HL-60/S4 (cell line): ENCODE measurements around the gene MOB3B.

Source experiments
- in situ Hi-C: fragments of 300-500 bp; cut with MboI; formaldehyde crosslinking; loops from 2 replicates; pipeline ENCODE4 v1.14.3; 2022; ENCODE audit warnings: low sequenced_read_pairs

MOB3B gene

DNA sequence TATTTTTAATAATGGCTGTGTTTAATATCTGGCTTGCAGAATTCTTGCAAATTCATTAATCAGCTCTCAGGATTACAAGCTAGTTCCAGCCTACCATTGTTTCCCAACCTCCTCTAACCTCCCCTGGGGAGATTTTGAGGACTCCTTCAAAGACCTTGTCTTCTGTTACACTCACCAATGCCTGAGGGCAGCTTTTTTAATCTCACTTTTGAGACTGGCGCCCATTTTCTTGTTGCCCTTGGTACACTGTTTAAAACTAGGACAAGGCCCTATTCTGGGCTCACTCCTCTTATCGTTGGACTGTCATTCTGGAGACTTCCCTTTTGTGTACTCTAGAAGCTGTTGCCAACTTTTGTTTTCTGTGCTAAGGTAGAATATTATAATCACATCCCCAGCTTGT is 219.0 kb downstream of the MOB3B start:
- in situ Hi-C loops, result no loop called here

DNA sequence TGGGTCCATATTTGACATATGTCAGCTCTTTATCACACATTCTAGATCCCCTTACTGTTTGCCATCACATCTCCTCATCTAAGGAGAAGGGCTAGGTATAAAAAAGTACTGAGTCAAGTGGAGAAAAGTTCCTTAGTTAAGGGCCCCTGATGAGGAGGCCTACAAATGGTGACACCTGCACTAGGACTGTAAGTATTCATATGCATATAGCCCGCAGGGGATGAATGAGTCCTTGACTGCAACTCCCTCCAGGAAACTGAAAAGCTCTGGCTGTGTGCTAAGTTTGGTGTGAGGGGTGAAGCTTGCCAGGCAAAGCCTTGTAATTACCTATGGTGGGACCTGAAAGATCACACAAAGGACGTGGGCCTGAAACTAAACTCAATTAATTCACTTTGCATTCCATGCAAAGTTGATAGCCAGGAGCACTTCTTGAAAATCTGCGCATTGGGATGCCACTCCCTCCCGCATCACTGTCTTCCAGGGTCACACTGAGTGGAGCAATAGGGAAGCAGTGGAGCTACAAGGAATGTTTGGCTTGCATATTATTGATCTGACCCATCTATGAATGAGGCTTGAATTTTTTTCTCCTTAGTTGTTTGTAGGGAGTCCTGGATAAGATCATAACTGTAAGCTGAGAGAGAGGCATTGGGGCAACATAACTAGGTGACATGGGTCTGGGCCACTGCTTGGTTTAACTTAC is 220.8 kb downstream of the MOB3B start:
- in situ Hi-C loops, result no loop called here

DNA sequence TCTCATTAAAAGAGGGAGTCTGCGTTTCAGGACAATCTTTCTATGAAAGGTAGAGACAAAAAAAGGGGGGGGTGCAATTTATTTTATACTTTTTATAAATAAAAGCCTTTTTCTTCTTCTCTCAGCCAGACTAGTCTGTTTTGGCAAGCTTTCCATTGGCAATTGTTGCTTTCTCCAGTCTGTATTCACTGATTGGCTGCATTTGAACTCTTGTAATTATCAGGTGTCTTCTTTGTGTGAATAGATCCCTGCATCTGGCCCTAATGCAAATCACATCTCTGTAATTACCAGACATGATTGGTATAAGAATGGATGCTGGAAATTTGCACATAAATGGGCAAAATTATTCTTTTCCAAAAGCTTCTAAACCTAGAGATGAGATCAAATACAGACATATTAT is 225.1 kb downstream of the MOB3B start:
- in situ Hi-C loops, result no loop called here

DNA sequence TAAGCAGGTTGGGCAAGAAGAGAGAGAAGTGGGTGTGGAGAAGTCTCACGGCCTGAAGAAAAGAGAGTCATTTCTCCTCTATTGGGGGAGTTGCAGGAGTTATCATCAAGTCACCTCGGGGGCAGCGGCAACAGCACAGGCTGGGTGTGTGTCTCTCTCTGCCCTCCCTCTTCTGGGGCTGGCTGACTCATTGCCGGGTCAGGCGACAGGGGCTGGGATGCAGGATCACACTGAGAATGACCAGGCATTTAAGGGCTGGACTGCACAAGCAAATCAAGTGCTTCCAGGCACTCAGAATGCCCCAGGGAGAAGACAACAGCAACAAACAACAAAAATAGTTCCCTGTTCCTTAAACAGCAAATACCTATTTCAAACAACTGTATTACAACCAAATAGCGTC is 226.4 kb downstream of the MOB3B start:
- in situ Hi-C loops, result no loop called here

DNA sequence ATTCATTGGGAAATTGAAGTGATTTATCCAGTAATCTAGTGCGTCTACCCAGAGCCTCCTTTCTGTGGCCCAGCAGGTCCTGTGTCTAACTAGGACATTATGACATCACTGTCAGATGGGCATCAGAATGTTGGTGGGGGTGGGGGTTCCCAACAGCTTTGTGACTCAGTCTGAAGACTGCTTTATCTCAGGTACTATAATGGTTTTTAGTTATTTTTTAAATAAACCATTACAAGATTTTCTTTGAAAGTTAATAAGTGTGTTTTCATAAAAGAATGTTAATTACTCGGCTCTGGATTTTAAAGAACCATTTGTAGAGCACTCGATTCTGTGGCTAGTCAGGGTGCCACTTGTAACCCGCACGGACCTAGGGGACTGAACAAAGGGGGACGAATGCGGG is 232.6 kb downstream of the MOB3B start, which contains the start of gene EQTN:
Gene EQTN (minus strand): TSS at position 101 of the 400 bp plus-strand sequence. CDS start 95 bp downstream, at position 6.
- in situ Hi-C loops, result loop anchor here (25.0 kb wide), 1 partner anchor 260 kb away; no protein-coding TSS in a partner anchor

DNA sequence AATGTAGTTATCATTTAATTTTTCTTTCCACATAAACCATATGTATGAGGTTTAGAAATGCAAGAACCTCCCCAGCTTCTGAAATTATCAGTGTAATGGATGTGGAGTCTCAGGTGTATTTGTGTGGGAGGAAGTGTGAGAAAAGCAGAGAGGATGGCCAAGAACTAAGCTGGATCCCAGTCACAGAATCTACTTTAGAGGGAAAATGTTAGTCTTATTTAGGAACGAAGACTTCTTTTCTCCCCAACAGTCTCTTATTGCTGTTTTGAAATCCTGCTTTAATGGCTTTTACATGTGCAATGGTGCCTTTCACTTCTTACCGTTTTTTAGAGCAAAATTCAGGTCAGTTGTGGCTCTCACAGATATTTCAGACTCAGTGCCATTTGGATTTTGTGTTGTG is 235.6 kb downstream of the MOB3B start:
- in situ Hi-C loops, result loop anchor here (25.0 kb wide), 1 partner anchor 257 kb away; no protein-coding TSS in a partner anchor

DNA sequence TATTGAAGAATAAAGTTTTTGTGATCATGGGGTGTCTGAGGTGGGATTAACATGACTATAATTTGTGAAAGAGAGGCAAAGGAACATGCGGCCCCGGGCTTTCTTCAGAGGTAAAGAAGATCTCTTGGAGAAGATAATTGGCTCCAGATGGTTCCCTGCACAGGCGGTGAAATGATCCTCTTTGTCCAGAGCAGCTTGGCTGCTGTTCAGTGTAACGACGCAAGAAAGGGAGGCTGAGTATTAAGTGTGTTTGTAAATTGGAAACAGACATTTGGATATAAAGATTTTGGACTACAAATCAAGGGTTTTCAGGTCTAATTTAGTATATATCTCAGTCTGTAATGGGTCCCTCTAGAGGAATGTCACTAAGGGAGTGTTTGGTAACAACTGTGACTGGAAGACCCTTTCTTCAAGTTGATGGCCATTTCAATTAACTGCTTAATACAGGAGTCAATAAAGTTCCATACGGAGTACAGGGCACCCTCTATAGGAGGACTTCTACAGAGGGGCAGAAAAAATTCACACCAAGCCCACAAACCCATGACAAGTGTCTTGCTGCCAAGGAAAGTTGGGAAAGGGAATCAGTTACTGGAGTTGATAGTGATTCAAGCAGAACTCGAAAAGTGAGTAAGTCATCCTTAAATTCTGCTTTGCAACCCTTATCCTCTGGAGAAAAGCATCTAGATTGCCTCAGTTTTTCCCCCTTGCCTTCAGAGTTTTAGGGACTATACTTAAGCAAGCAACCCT is 236.8 kb downstream of the MOB3B start:
- in situ Hi-C loops, result loop anchor here (25.0 kb wide), 1 partner anchor 256 kb away; no protein-coding TSS in a partner anchor

DNA sequence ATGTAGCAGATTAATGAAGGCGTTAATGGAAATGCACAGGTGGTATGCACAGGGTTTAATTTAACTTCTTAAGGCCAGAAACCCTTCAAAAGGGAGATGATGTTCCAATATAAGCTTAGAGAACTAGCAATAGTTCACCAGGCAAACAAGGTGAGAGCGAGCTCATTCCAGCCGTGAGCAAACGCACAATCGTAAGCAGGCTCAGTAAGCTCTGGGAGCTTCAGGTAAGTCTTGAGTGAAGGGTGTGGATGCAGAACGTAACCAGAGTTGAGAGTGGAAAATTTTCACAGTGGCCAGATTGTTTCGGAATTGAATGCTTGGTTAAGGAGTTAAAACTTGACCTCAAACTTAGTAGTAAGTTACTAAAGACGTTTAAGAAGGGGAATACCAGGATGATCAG is 238.3 kb downstream of the MOB3B start:
- in situ Hi-C loops, result loop anchor here (25.0 kb wide), 1 partner anchor 254 kb away; no protein-coding TSS in a partner anchor

DNA sequence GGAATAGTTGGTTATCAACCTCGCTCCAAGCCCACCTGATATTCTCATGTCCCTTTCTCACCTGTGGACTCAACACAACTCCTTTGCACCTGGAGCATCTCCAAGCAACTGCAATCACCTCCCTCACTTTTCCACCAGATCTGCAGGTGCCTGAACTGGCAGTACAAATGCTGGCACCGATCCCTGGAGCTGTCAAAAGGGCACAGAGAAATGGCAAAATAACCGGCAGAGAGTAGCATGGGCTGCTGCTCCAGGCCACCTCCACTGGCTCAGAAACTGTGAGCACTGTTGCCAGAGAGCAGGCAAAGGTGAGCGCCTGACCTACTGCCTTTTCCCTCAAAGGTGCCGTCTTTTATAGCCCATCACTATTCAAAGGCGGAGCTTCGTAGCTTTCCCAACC is 247.3 kb downstream of the MOB3B start:
- in situ Hi-C loops, result loop anchor here (25.0 kb wide), 1 partner anchor 245 kb away; no protein-coding TSS in a partner anchor

DNA sequence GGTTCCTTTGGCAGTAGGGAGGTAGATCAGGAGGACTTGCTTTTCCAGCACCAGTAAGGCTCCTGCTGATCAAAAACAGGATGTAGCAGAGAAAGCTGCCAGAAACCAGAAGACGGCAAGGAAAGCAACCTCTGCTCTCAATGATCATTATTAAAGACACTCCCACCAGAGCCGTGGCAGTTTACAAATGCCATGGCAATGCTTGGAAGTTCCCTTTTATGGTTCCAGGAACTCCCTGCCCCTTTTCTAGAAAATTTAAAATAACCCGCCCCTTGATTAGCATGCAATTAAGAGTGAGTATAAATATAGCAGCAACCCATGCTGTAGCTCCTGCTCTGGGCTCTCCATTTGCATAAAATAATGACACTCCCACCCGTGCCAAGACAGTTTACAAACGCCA is 248.8 kb downstream of the MOB3B start:
- in situ Hi-C loops, result loop anchor here (25.0 kb wide), 1 partner anchor 244 kb away; no protein-coding TSS in a partner anchor

DNA sequence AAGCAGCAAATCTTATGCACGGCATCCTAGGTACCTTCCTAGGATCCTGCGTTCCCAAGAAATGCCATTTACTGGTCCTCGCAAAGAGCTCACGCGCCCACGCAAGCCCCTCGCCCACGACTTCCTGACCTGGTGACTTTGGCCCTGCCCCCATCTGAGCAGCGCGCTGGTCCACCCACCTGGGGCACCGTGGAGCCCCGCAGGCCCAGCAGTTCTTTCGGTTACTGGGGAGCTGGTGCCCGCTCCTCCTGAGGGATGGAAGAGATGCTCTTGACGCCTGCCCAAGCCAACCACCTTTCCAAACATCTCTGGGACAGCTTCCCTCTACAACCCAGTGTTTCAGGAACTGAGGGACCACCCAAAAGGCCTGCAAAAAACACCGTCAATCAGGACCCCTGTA is 249.4 kb downstream of the MOB3B start:
- in situ Hi-C loops, result loop anchor here (25.0 kb wide), 1 partner anchor 243 kb away; no protein-coding TSS in a partner anchor

DNA sequence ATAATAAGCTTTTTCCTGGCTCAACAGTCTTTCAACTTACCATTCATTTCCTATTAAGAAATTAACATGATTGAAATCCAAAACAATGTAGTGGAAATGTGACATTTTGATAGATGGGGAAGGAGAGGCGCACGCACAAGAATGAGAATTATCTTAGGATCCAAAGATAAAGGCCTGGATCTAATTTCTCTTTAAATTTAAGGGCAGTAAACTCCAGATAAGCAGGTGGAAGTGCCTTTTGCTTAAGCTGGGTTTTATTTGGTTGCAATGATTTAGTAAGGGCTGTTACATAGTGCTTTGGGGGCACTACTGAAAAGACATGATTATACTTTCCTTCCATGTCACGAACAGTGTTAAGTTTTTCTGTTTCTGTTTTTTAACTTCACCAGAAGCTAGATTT is 250.0 kb downstream of the MOB3B start:
- in situ Hi-C loops, result loop anchor here (25.0 kb wide), 1 partner anchor 242 kb away; no protein-coding TSS in a partner anchor

DNA sequence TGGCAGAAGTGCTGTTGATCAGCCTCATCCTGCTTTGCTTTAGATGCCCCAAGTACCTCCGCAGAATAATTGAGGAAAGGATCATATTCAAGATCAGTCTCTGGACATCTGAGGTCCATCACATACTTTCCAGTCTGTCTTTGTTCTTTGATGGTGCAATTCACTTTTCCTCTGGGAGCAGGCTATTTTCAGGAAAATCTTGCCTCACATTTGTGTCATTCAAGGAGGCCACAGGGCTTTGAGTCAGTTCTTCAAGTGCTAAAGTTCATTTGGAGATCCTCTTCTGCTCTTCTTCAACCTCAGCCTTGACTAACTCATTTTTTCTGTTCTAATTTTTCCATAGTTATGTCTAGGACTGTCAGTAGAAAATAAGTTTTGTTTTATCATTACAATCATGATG is 251.2 kb downstream of the MOB3B start:
- in situ Hi-C loops, result loop anchor here (25.0 kb wide), 1 partner anchor 241 kb away; no protein-coding TSS in a partner anchor

DNA sequence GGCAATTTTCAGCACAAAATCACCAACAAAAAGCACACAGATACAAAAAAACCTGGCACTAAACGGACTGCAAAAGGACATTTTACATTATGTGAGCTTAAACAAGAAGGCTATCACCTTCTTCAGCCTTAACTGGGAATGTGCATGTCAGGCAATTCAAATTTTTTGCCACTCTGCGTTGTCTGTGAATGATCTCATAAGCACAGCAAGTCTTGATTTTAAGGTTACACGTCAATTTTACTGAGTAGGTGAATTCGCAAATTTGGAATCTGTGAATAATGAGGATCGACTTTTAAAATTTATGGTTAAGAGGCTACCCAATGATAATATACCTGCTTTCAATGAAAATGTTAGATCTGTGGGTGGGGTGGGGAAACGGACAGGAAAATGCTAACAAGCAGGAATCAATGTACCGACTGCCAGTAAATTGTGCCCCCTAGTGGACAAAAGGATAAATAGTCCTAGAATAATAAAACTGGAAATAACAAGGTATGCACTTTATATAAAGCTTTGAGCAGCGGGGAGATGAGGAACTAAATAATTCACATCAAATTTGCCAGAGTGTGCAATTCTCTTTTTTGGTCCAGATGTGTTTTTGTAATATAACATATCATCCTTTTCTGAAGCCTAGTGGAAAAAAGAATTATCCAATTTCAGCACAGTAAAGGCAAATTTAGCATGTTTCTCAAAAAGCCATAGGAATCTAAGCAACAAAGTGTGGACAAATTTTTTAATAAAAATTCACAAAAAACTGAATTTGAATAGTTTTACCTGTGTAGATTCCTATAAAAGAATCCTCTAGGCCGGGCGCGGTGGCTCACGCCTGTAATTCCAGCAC is 253.2 kb downstream of the MOB3B start:
- in situ Hi-C loops, result loop anchor here (25.0 kb wide), 1 partner anchor 239 kb away; no protein-coding TSS in a partner anchor
